ENCODE measurements around the gene UPF1. TPM values are rescaled to one million over a fixed set of nuclear protein-coding genes. Genes with fewer than 3 reads are reported as not detected.
A peak's percentile ranks its signal among the peaks of the same experiment; 100 is the strongest.

UPF1 gene
- total and polyA plus RNA-seq, 2 of the 13 experiments (the other 11 are each of a cell fraction or from before 2014, with no cell fraction given) = 16.9 to 41.8 TPM

- TF ChIP-seq ZNF816 (CRISPR knock-in tag; IDR thresholded peaks at IDR 0.05; ENCODE audit: borderline replicate concordance) (no peak), MAFF (IDR thresholded peaks at IDR 0.05; ENCODE audit: low read depth, low read length) (no peak), RFX5 (IDR thresholded peaks at IDR 0.05; ENCODE audit: low read depth, low read length) (no peak), CAMTA2 (CRISPR knock-in tag; IDR thresholded peaks at IDR 0.05; ENCODE audit: borderline replicate concordance) (no peak), FOSL1 (CRISPR knock-in tag; IDR thresholded peaks at IDR 0.05; ENCODE audit: borderline replicate concordance) (no peak), ZNF3 (CRISPR knock-in tag; IDR thresholded peaks at IDR 0.05) (no peak), ARNT (IDR thresholded peaks at IDR 0.05) (no peak), ZNF275 (CRISPR knock-in tag; IDR thresholded peaks at IDR 0.05; ENCODE audit: borderline replicate concordance) (no peak), KLF9 (CRISPR knock-in tag; IDR thresholded peaks at IDR 0.05; ENCODE audit: low read depth) (no peak), ZFX (CRISPR knock-in tag; IDR thresholded peaks at IDR 0.05; ENCODE audit: low read depth) (peak; percentile 46; the same call in 1 of the 2 replicates), SMYD3 (CRISPR knock-in tag; IDR thresholded peaks at IDR 0.05) (peak; percentile 30; the same call in 1 of the 2 replicates), ZNF710 (CRISPR knock-in tag; IDR thresholded peaks at IDR 0.05; ENCODE audit: borderline replicate concordance) (peak; percentile 54; the same call in 1 of the 2 replicates), MYC (CRISPR knock-in tag; IDR thresholded peaks at IDR 0.05; ENCODE audit: borderline replicate concordance) (peak; percentile 22; the same call in 1 of the 2 replicates), ZNF326 (CRISPR knock-in tag; IDR thresholded peaks at IDR 0.05; ENCODE audit: borderline replicate concordance) (no peak), ZNF24 (IDR thresholded peaks at IDR 0.05) (no peak), SALL2 (CRISPR knock-in tag; IDR thresholded peaks at IDR 0.05) (0 out of 2 replicates have a peak, but pooled peaks have one; percentile 28), ADNP (CRISPR knock-in tag; IDR thresholded peaks at IDR 0.05) (no peak), ZBTB38 (CRISPR knock-in tag; IDR thresholded peaks at IDR 0.05) (no peak)
- TF ChIP-seq, protein P1, sequence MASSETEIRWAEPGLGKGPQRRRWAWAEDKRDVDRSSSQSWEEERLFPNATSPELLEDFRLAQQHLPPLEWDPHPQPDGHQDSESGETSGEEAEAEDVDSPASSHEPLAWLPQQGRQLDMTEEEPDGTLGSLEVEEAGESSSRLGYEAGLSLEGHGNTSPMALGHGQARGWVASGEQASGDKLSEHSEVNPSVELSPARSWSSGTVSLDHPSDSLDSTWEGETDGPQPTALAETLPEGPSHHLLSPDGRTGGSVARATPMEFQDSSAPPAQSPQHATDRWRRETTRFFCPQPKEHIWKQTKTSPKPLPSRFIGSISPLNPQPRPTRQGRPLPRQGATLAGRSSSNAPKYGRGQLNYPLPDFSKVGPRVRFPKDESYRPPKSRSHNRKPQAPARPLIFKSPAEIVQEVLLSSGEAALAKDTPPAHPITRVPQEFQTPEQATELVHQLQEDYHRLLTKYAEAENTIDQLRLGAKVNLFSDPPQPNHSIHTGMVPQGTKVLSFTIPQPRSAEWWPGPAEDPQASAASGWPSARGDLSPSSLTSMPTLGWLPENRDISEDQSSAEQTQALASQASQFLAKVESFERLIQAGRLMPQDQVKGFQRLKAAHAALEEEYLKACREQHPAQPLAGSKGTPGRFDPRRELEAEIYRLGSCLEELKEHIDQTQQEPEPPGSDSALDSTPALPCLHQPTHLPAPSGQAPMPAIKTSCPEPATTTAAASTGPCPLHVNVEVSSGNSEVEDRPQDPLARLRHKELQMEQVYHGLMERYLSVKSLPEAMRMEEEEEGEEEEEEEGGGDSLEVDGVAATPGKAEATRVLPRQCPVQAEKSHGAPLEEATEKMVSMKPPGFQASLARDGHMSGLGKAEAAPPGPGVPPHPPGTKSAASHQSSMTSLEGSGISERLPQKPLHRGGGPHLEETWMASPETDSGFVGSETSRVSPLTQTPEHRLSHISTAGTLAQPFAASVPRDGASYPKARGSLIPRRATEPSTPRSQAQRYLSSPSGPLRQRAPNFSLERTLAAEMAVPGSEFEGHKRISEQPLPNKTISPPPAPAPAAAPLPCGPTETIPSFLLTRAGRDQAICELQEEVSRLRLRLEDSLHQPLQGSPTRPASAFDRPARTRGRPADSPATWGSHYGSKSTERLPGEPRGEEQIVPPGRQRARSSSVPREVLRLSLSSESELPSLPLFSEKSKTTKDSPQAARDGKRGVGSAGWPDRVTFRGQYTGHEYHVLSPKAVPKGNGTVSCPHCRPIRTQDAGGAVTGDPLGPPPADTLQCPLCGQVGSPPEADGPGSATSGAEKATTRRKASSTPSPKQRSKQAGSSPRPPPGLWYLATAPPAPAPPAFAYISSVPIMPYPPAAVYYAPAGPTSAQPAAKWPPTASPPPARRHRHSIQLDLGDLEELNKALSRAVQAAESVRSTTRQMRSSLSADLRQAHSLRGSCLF (CRISPR knock-in tag; IDR thresholded peaks at IDR 0.05; ENCODE audit: borderline replicate concordance) = no peak
- TF ChIP-seq, protein P2, sequence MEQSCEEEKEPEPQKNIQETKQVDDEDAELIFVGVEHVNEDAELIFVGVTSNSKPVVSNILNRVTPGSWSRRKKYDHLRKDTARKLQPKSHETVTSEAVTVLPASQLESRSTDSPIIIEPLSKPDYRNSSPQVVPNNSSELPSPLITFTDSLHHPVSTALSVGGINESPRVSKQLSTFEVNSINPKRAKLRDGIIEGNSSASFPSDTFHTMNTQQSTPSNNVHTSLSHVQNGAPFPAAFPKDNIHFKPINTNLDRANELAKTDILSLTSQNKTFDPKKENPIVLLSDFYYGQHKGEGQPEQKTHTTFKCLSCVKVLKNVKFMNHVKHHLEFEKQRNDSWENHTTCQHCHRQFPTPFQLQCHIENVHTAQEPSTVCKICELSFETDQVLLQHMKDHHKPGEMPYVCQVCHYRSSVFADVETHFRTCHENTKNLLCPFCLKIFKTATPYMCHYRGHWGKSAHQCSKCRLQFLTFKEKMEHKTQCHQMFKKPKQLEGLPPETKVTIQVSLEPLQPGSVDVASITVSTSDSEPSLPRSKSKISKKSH (CRISPR knock-in tag; IDR thresholded peaks at IDR 0.05; ENCODE audit: borderline replicate concordance) = no peak
Measured at GRCh38 chr19:18798384-18799352, 33.1 kb upstream of the UPF1 start (continued).

All from HepG2 (cell line).